Measurements from ENCODE around the gene SUSD4.

The SUSD4 gene

DNA sequence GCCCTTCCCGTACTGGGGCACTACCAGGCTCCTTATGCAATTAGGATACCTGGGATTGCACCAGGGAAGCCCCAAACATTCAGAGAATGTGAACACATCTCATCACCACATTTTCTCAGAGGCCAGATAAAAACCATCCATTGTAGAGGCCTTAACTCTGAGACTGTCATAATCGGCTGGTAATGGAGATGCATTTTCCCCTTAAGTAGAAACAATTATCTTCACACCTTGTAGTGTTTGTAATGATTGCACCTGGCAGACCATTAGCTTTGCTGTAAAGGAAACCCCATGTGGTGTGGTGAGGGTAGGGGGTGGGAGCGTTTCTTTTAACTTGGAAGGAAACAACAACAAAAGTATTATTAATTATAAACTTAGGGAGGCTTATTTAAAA is 131.0 kb downstream of the SUSD4 start:
- no peaks in the 10 kb centered on the region for H3K9me2 ChIP-seq (ENCODE audit: low read depth, low read length)
- H3K27ac ChIP-seq (ENCODE audit: low read depth, low read length, poor library complexity, severe bottlenecking) = no peak overlapping the region
- H3K36me3 ChIP-seq (ENCODE audit: insufficient read depth, low read length) = no peaks in the 10 kb centered on the region
- H3K4me2 ChIP-seq (ENCODE audit: low read length) = no peak overlapping the region
- H3K79me2 ChIP-seq (ENCODE audit: insufficient read depth, low read length) = no peaks in the 10 kb centered on the region
- H3K9ac ChIP-seq (ENCODE audit: low read length) = no peak overlapping the region
- no peaks in the 10 kb centered on the region for H3K9me3 ChIP-seq (ENCODE audit: low read length)
- TF ChIP-seq, protein P1, sequence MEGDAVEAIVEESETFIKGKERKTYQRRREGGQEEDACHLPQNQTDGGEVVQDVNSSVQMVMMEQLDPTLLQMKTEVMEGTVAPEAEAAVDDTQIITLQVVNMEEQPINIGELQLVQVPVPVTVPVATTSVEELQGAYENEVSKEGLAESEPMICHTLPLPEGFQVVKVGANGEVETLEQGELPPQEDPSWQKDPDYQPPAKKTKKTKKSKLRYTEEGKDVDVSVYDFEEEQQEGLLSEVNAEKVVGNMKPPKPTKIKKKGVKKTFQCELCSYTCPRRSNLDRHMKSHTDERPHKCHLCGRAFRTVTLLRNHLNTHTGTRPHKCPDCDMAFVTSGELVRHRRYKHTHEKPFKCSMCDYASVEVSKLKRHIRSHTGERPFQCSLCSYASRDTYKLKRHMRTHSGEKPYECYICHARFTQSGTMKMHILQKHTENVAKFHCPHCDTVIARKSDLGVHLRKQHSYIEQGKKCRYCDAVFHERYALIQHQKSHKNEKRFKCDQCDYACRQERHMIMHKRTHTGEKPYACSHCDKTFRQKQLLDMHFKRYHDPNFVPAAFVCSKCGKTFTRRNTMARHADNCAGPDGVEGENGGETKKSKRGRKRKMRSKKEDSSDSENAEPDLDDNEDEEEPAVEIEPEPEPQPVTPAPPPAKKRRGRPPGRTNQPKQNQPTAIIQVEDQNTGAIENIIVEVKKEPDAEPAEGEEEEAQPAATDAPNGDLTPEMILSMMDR (IDR thresholded peaks at IDR 0.05; ENCODE audit: low read length) = no peak
- TF ChIP-seq EZH2 (IDR thresholded peaks at IDR 0.05; ENCODE audit: borderline replicate concordance, low read length) = no peak
- H3K4me1 ChIP-seq (ENCODE audit: insufficient read depth, low read length, severe bottlenecking) = no peaks in the 10 kb centered on the region
- H3F3A ChIP-seq (ENCODE audit: insufficient read depth, low read length) = no peaks in the 10 kb centered on the region
- no peaks in the 10 kb centered on the region for H3K27me3 ChIP-seq (ENCODE audit: insufficient read depth, low read length)
- H2AFZ ChIP-seq (ENCODE audit: low read length) = no peak overlapping the region
- H4K20me1 ChIP-seq (ENCODE audit: insufficient read depth, low read length) = no peaks in the 10 kb centered on the region
- H3K4me3 ChIP-seq (ENCODE audit: low read depth, low read length, poor library complexity, severe bottlenecking) = no peak overlapping the region

DNA sequence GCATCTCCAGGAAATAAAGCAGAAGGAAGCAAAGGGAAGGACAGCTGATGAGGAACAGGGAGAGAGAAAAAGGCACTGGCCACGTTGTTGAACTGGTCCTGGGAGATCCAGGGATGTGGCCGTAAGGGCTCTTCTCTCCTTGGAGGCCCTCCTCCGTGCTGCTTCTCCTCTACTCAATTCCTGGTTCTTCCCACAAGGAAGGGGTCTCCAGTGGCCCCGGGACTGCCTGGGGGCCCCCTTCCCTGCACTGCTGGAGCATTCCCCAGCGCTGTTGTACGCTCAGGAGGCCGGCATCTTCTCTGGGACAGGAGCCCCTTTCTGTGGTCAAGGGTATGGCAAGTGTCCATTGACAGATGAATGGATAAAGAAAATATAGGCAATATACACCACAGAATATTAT is 132.4 kb downstream of the SUSD4 start:
- no peak overlapping the region for H3K27ac ChIP-seq (ENCODE audit: low read depth, low read length, poor library complexity, severe bottlenecking)
- H3K4me1 ChIP-seq (ENCODE audit: insufficient read depth, low read length, severe bottlenecking) = no peaks in the 10 kb centered on the region
- H2AFZ ChIP-seq (ENCODE audit: low read length) = no peak overlapping the region
- TF ChIP-seq EZH2 (IDR thresholded peaks at IDR 0.05; ENCODE audit: borderline replicate concordance, low read length) = no peak
- TF ChIP-seq, protein P1 (IDR thresholded peaks at IDR 0.05; ENCODE audit: low read length) = no peak
- no peaks in the 10 kb centered on the region for H3K9me3 ChIP-seq (ENCODE audit: low read length)
- H3K9ac ChIP-seq (ENCODE audit: low read length) = no peak overlapping the region
- H3F3A ChIP-seq (ENCODE audit: insufficient read depth, low read length) = no peaks in the 10 kb centered on the region
- H3K4me2 ChIP-seq (ENCODE audit: low read length) = no peak overlapping the region
- no peak overlapping the region for H3K4me3 ChIP-seq (ENCODE audit: low read depth, low read length, poor library complexity, severe bottlenecking)
- H3K36me3 ChIP-seq (ENCODE audit: insufficient read depth, low read length) = no peaks in the 10 kb centered on the region
- H3K79me2 ChIP-seq (ENCODE audit: insufficient read depth, low read length) = no peaks in the 10 kb centered on the region
- H4K20me1 ChIP-seq (ENCODE audit: insufficient read depth, low read length) = no peaks in the 10 kb centered on the region
- no peaks in the 10 kb centered on the region for H3K27me3 ChIP-seq (ENCODE audit: insufficient read depth, low read length)
- H3K9me2 ChIP-seq (ENCODE audit: low read depth, low read length) = no peaks in the 10 kb centered on the region

DNA sequence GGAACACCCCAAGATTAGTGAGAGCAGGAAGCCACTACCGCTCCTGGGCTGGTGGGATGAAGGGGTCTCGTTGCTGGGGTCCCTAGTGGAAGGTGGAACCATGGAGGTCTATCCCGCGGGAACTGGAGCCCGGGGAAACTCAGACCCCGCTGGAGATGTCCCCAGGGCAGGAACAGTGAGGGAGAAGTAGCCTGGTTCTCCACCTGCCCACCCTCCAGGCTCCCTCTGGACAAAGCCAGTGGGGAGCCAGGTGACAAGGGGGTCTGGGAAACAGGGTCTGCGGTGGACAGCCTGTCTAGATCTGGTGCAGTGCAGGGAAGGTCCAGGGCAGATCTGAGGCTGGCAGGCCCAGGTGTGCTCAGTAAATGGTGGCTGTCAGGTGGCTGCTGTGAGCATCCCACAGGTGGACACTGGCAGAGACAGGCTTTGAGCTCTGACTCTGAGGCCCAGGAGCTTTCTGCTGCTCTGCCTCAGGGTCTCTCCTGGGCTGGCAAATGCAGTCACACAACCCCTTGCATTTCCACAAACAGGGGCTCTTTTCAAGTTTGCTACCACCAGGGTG is 132.9 kb downstream of the SUSD4 start:
- Histone ChIP-seq H3K4me1 (ENCODE audit: insufficient read depth, low read length, severe bottlenecking) (no peaks in the 10 kb centered on the region), H3F3A (ENCODE audit: insufficient read depth, low read length) (no peaks in the 10 kb centered on the region), H3K9me3 (ENCODE audit: low read length) (no peaks in the 10 kb centered on the region), H3K27ac (ENCODE audit: low read depth, low read length, poor library complexity, severe bottlenecking) (no peak overlapping the region), H3K9me2 (ENCODE audit: low read depth, low read length) (no peaks in the 10 kb centered on the region), H3K4me3 (ENCODE audit: low read depth, low read length, poor library complexity, severe bottlenecking) (no peak overlapping the region), H2AFZ (ENCODE audit: low read length) (no peak overlapping the region), H3K79me2 (ENCODE audit: insufficient read depth, low read length) (no peaks in the 10 kb centered on the region), H3K27me3 (ENCODE audit: insufficient read depth, low read length) (no peaks in the 10 kb centered on the region), H4K20me1 (ENCODE audit: insufficient read depth, low read length) (no peaks in the 10 kb centered on the region), H3K9ac (ENCODE audit: low read length) (no peak overlapping the region), H3K4me2 (ENCODE audit: low read length) (no peak overlapping the region), H3K36me3 (ENCODE audit: insufficient read depth, low read length) (no peaks in the 10 kb centered on the region)
- TF ChIP-seq, protein P1 (IDR thresholded peaks at IDR 0.05; ENCODE audit: low read length) = no peak
- no peak for TF ChIP-seq EZH2 (IDR thresholded peaks at IDR 0.05; ENCODE audit: borderline replicate concordance, low read length)

Data from OCI-LY1 (cell line).